Measurements from ENCODE around the gene PLOD2. TPM values are rescaled to one million over a fixed set of nuclear protein-coding genes. Genes with fewer than 3 reads are reported as not detected.

Gene PLOD2
- total RNA-seq, 1 donor from 2014 or later, result 21.1 TPM

DNA sequence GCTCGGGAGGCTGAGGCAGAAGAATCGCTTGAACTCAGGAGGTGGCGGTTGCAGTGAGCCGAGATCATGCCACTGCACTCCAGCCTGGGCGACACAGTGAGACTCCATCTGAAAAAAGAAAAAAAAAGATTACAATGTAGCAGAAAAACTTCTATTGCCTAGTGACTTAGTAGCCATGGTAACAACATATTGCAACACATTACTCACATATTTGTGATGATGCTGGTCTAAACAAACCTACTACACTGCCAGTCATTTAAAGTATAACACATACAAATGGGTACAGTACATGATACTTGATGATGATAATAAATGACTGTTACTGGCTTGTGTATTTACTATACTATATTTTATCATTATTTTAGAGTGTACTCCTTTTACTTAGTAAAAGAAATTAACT lies 125.6 kb downstream of the PLOD2 start:
- no peak for TF ChIP-seq CTCF (IDR thresholded peaks at IDR 0.05; ENCODE audit: borderline replicate concordance)
- Histone ChIP-seq H3K4me3 (no peak overlapping the region), H3K27me3 (ENCODE audit: low read depth) (no peaks in the 10 kb centered on the region), H3K4me1 (no peaks in the 10 kb centered on the region), H3K27ac (replicated peaks) (no peak overlapping the region), H3K9me3 (replicated peaks) (peaks cover 3% of the 10 kb centered on the region), H3K36me3 (no peaks in the 10 kb centered on the region)
- intact Hi-C loops (cut with micrococcal nuclease), result no loop called here
- no peak for DNase-seq

DNA sequence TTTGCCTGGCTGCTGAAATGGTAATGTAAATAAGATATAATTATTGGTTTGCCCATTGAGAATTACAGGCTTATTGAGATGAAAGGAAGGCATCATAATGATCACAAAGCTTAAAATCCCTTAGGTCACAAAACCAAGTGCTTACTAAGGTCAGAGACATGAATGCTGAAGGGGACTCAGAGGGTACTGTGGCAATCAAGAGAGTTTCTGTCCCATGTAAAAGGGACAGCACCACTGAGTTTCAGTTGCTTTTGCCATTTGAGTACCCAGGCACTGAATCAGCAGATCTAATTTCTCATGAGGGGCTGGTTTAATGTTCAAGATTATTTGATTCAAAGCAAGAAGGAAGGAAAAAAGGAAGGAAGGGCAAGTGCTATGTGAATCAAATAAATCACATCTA lies 127.0 kb downstream of the PLOD2 start:
- no peaks in the 10 kb centered on the region for H3K4me1 ChIP-seq
- H3K4me3 ChIP-seq, result no peak overlapping the region
- no peak overlapping the region for H3K27ac ChIP-seq (replicated peaks)
- H3K27me3 ChIP-seq (ENCODE audit: low read depth), result no peaks in the 10 kb centered on the region
- peaks cover 16% of the 10 kb centered on the region for H3K9me3 ChIP-seq (replicated peaks)
- no peaks in the 10 kb centered on the region for H3K36me3 ChIP-seq
- DNase-seq, result no peak
- TF ChIP-seq CTCF (IDR thresholded peaks at IDR 0.05; ENCODE audit: borderline replicate concordance), result no peak
- intact Hi-C loops (cut with micrococcal nuclease), result no loop called here

- Histone ChIP-seq H3K27ac (replicated peaks) (no peak overlapping the region), H3K36me3 (no peaks in the 10 kb centered on the region), H3K4me3 (no peak overlapping the region), H3K27me3 (ENCODE audit: low read depth) (no peaks in the 10 kb centered on the region), H3K9me3 (replicated peaks) (peaks cover 16% of the 10 kb centered on the region), H3K4me1 (no peaks in the 10 kb centered on the region)
- DNase-seq, result no peak
- intact Hi-C loops (cut with micrococcal nuclease), result no loop called here
- no peak for TF ChIP-seq CTCF (IDR thresholded peaks at IDR 0.05; ENCODE audit: borderline replicate concordance)
Observed at GRCh38 chr3:146026547-146026946, 134.4 kb downstream of the PLOD2 start.

DNA sequence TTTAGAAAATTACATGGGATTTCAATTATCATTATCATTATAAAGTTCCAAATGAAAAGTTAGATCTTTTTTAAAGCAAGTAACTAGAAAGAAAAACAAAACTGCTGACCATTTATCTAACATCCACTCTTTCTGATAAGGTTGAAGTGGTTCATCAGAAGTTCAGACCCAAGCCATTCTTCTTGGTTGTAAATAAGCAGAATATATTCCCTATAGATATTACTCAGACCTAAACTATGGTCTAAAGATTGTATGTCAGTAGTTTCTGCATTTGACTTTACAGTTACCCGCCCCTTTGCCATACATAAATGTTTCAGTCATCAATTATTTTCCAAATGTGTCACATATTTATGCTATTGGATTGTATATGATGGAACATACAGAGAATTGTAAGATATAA lies 136.7 kb downstream of the PLOD2 start:
- Histone ChIP-seq H3K4me3 (no peak overlapping the region), H3K36me3 (no peaks in the 10 kb centered on the region), H3K27ac (replicated peaks) (no peak overlapping the region), H3K4me1 (no peaks in the 10 kb centered on the region), H3K9me3 (replicated peaks) (peaks cover 1% of the 10 kb centered on the region), H3K27me3 (ENCODE audit: low read depth) (no peaks in the 10 kb centered on the region)
- TF ChIP-seq CTCF (IDR thresholded peaks at IDR 0.05; ENCODE audit: borderline replicate concordance), result no peak
- intact Hi-C loops (cut with micrococcal nuclease), result no loop called here
- no peak for DNase-seq

DNA sequence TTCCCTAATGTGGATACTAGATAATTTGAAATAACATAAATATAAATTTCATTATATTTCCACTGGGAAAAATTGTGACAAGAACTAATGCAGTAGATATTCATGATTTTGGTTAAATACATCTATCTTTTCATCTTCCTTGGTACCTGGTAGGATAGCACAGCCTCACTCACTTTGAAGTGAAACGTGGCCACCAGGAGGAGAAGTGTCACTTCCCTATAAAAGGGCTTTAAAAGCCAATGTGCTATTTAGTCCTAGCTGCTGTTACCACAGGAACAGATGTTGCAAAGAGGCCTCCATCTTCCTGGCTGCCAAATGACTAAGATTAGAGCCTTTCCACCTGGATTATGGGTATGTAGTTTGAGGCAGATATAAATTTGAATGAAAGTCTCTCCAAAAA lies 140.0 kb downstream of the PLOD2 start:
- no peaks in the 10 kb centered on the region for H3K9me3 ChIP-seq (replicated peaks)
- H3K36me3 ChIP-seq, result no peaks in the 10 kb centered on the region
- intact Hi-C loops (cut with micrococcal nuclease), result no loop called here
- H3K4me3 ChIP-seq, result no peak overlapping the region
- H3K27me3 ChIP-seq (ENCODE audit: low read depth), result no peaks in the 10 kb centered on the region
- no peak for DNase-seq
- H3K27ac ChIP-seq (replicated peaks), result no peak overlapping the region
- H3K4me1 ChIP-seq, result no peaks in the 10 kb centered on the region
- no peak for TF ChIP-seq CTCF (IDR thresholded peaks at IDR 0.05; ENCODE audit: borderline replicate concordance)

GRCh38 chr3:146019508-146019907 lies 141.5 kb downstream of the PLOD2 start:
- Histone ChIP-seq H3K9me3 (replicated peaks) (no peaks in the 10 kb centered on the region), H3K36me3 (no peaks in the 10 kb centered on the region), H3K27ac (replicated peaks) (no peak overlapping the region), H3K27me3 (ENCODE audit: low read depth) (no peaks in the 10 kb centered on the region), H3K4me1 (no peaks in the 10 kb centered on the region), H3K4me3 (no peak overlapping the region)
- DNase-seq, result no peak
- no peak for TF ChIP-seq CTCF (IDR thresholded peaks at IDR 0.05; ENCODE audit: borderline replicate concordance)
- intact Hi-C loops (cut with micrococcal nuclease), result no loop called here
